Stomach smooth muscle (tissue), 2 donors: Measurements from ENCODE around the gene MEGF11.

Experiments
- H3K27ac ChIP-seq: one replicate; pipeline ENCODE4 v1.7.0; 2013; ENCODE audit warnings: mild to moderate bottlenecking, low read length, inconsistent platforms
- H3K27me3 ChIP-seq, 2 donors: one replicate each; pipeline ENCODE4 v1.7.0; 2013; ENCODE audit warnings: low read length in 2 of 2; ENCODE audit not compliant: insufficient read depth in 2 of 2, control insufficient read depth in 1 of 2
- H3K36me3 ChIP-seq, 2 donors: one replicate each; pipeline ENCODE4 v1.7.0; 2013; ENCODE audit warnings: low read length in 2 of 2; ENCODE audit not compliant: control insufficient read depth in 2 of 2, insufficient read depth in 2 of 2
- H3K4me1 ChIP-seq: one replicate; pipeline ENCODE4 v1.7.0; 2013; ENCODE audit warnings: low read length; ENCODE audit not compliant: control insufficient read depth, insufficient read depth
- H3K4me3 ChIP-seq, 2 donors: one replicate each; pipeline ENCODE4 v1.7.0; 2013; ENCODE audit warnings: low read length in 2 of 2
- H3K9ac ChIP-seq, 2 donors: one replicate each; pipeline ENCODE4 v1.7.0; 2013; ENCODE audit warnings: low read length in 2 of 2, mild to moderate bottlenecking in 1 of 2
- H3K9me3 ChIP-seq, 2 donors: one replicate each; pipeline ENCODE4 v1.7.0; 2013; ENCODE audit warnings: low read length in 2 of 2; ENCODE audit not compliant: control insufficient read depth in 2 of 2
- donor health status: healthy.
- donor health status: Pancreatic carcinoma.

Gene MEGF11

GRCh38 chr15:65910341-65910740 lies 343.2 kb downstream of the MEGF11 start:
- Histone ChIP-seq H3K4me3 (no peak overlapping the region), H3K9me3 (no peaks in the 10 kb centered on the region), H3K4me1 (no peaks in the 10 kb centered on the region), H3K36me3 (peaks cover 9 to 24% of the 10 kb centered on the region in 2 donors), H3K27ac (no peak overlapping the region), H3K27me3 (no peaks in the 10 kb centered on the region), H3K9ac (no peak overlapping the region)

GRCh38 chr15:65909831-65910230 lies 343.7 kb downstream of the MEGF11 start:
- Histone ChIP-seq H3K36me3 (peaks cover 9 to 27% of the 10 kb centered on the region in 2 donors), H3K27me3 (no peaks in the 10 kb centered on the region), H3K4me3 (no peak overlapping the region), H3K4me1 (no peaks in the 10 kb centered on the region), H3K9ac (no peak overlapping the region), H3K27ac (no peak overlapping the region), H3K9me3 (no peaks in the 10 kb centered on the region)

- Histone ChIP-seq H3K4me3 (no peak overlapping the region), H3K36me3 (peaks cover 14 to 29% of the 10 kb centered on the region in 2 donors), H3K27me3 (no peaks in the 10 kb centered on the region), H3K9me3 (no peaks in the 10 kb centered on the region), H3K27ac (no peak overlapping the region), H3K9ac (no peak overlapping the region), H3K4me1 (no peaks in the 10 kb centered on the region)
These were observed 344.7 kb downstream of the MEGF11 start for GRCh38 chr15:65908876-65909275.

GRCh38 chr15:65907661-65908060 lies 345.9 kb downstream of the MEGF11 start:
- no peak overlapping the region for H3K9ac ChIP-seq
- H3K27me3 ChIP-seq, result no peaks in the 10 kb centered on the region
- H3K27ac ChIP-seq, result no peak overlapping the region
- H3K9me3 ChIP-seq, result no peaks in the 10 kb centered on the region
- peaks cover 14 to 32% of the 10 kb centered on the region in 2 donors for H3K36me3 ChIP-seq
- no peak overlapping the region for H3K4me3 ChIP-seq
- peaks cover 2% of the 10 kb centered on the region for H3K4me1 ChIP-seq

GRCh38 chr15:65906396-65906795 lies 347.2 kb downstream of the MEGF11 start:
- Histone ChIP-seq H3K27me3 (no peaks in the 10 kb centered on the region), H3K27ac (no peak overlapping the region), H3K36me3 (peaks cover 14 to 33% of the 10 kb centered on the region in 2 donors), H3K9ac (no peak overlapping the region), H3K4me3 (no peak overlapping the region), H3K9me3 (no peaks in the 10 kb centered on the region), H3K4me1 (peaks cover 2% of the 10 kb centered on the region)

- H3K9ac ChIP-seq, result no peak overlapping the region
These were observed 349.2 kb downstream of the MEGF11 start for GRCh38 chr15:65904301-65904700.

GRCh38 chr15:65903296-65904073 lies 350.1 kb downstream of the MEGF11 start:
- H3K27ac ChIP-seq, result no peak overlapping the region
- H3K4me1 ChIP-seq, result peaks cover 2% of the 10 kb centered on the region
- H3K27me3 ChIP-seq, result no peaks in the 10 kb centered on the region
- peaks cover 24 to 41% of the 10 kb centered on the region in 2 donors for H3K36me3 ChIP-seq
- H3K4me3 ChIP-seq, result no peak overlapping the region
- H3K9me3 ChIP-seq, result no peaks in the 10 kb centered on the region
- H3K9ac ChIP-seq, result no peak overlapping the region

More at GRCh38 chr15:65904301-65904700, 349.2 kb downstream of the MEGF11 start:
- H3K27me3 ChIP-seq, result no peaks in the 10 kb centered on the region
- peaks cover 2% of the 10 kb centered on the region for H3K4me1 ChIP-seq
- H3K36me3 ChIP-seq, result peaks cover 22 to 34% of the 10 kb centered on the region in 2 donors
- H3K4me3 ChIP-seq, result no peak overlapping the region
- H3K27ac ChIP-seq, result no peak overlapping the region
- no peaks in the 10 kb centered on the region for H3K9me3 ChIP-seq

GRCh38 chr15:65902373-65902772 lies 351.2 kb downstream of the MEGF11 start:
- no peak overlapping the region for H3K4me3 ChIP-seq
- H3K27ac ChIP-seq, result no peak overlapping the region
- no peak overlapping the region for H3K9ac ChIP-seq
- H3K4me1 ChIP-seq, result peaks cover 2% of the 10 kb centered on the region
- no peaks in the 10 kb centered on the region for H3K9me3 ChIP-seq
- H3K27me3 ChIP-seq, result no peaks in the 10 kb centered on the region
- peaks cover 31 to 36% of the 10 kb centered on the region in 2 donors for H3K36me3 ChIP-seq

GRCh38 chr15:65901836-65902235 lies 351.7 kb downstream of the MEGF11 start:
- no peak overlapping the region for H3K27ac ChIP-seq
- H3K27me3 ChIP-seq, result no peaks in the 10 kb centered on the region
- H3K4me1 ChIP-seq, result peaks cover 2% of the 10 kb centered on the region
- H3K9ac ChIP-seq, result no peak overlapping the region
- no peaks in the 10 kb centered on the region for H3K9me3 ChIP-seq
- no peak overlapping the region for H3K4me3 ChIP-seq
- peaks cover 36 to 38% of the 10 kb centered on the region in 2 donors for H3K36me3 ChIP-seq

- no peaks in the 10 kb centered on the region for H3K27me3 ChIP-seq
- peaks cover 35 to 41% of the 10 kb centered on the region in 2 donors for H3K36me3 ChIP-seq
- no peak overlapping the region for H3K4me3 ChIP-seq
- H3K27ac ChIP-seq, result no peak overlapping the region
- no peaks in the 10 kb centered on the region for H3K9me3 ChIP-seq
- H3K9ac ChIP-seq, result no peak overlapping the region
- H3K4me1 ChIP-seq, result peaks cover 2% of the 10 kb centered on the region
These were observed 352.2 kb downstream of the MEGF11 start for GRCh38 chr15:65901336-65901735.

GRCh38 chr15:65900488-65900887 lies 353.1 kb downstream of the MEGF11 start:
- H3K27me3 ChIP-seq, result no peaks in the 10 kb centered on the region
- peaks cover 2% of the 10 kb centered on the region for H3K4me1 ChIP-seq
- no peak overlapping the region for H3K9ac ChIP-seq
- no peaks in the 10 kb centered on the region for H3K9me3 ChIP-seq
- no peak overlapping the region for H3K4me3 ChIP-seq
- no peak overlapping the region for H3K27ac ChIP-seq
- peaks cover 31 to 41% of the 10 kb centered on the region in 2 donors for H3K36me3 ChIP-seq
